ENCODE data around the gene SCAI. TPM values are rescaled to one million over a fixed set of nuclear protein-coding genes. Genes with fewer than 3 reads are reported as not detected.

The SCAI gene
- total RNA-seq, 2 donors from 2014 or later: 5.4 to 13.0 TPM

DNA sequence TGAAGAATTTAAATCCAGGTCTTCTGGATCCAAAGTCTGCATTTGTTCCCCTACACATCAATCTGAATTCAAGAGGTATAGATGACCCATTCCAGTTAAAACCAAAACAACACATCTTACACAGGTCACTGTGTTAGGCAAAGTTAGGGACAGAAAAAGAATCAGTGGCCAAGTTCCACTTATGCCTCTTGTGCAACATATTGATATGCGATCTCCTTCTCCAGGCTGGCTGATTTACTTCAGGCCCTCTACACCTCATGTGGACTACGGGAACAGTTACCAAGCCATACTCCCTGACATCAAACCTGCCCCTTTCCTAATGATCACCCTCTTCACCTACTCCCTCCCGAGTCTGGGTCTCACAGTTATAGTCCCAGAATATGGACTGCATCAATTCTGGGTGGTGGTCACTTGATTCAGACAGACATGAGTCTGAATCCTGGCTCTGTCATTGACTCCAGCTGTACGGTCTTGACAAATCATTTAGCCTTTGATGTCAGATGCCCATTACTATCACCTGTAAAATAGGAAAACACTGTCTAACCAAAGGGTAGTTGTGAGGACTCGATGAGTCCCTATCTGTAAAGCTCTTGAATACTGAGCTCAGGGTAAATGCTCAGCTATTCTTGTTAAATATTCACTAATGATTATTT is 228.4 kb downstream of the SCAI start:
- no peak for ATAC-seq
- DNase-seq (ENCODE audit: low spot score): no peak
- Mint-ChIP-seq H3K4me1 (ENCODE audit: low read depth in 2 of 2) (peaks cover 8 to 18% of the 10 kb centered on the region in 2 donors), H3K36me3 (peaks cover 16% of the 10 kb centered on the region), H3K27me3 (no peaks in the 10 kb centered on the region), H3K9me3 (no peaks in the 10 kb centered on the region), H3K27ac (no peak overlapping the region), H3K4me3 (no peak overlapping the region)

DNA sequence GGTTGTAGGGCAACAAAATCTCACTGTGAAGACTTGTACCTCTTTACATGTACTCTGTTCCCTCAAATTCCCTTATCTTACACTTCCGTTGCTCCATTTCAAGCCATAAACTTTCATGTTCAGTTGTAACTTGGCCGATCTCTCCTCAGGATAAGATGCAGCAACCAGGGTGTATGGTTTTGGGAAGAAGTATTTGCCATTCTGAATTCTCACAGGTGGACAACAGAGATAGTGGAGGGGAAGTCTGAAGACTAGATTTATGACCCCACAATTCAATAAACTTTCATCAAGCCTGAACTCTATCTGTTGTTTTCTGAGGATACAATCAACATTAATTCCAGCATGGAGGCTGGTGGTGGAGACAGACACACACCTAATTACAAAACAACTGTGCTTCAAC is 229.9 kb downstream of the SCAI start:
- H3K9me3 Mint-ChIP-seq: no peaks in the 10 kb centered on the region
- ATAC-seq (no peak), DNase-seq (ENCODE audit: low spot score) (no peak)
- peaks cover 8 to 18% of the 10 kb centered on the region in 2 donors for H3K4me1 Mint-ChIP-seq (ENCODE audit: low read depth in 2 of 2)
- H3K27me3 Mint-ChIP-seq: no peaks in the 10 kb centered on the region
- peaks cover 16% of the 10 kb centered on the region for H3K36me3 Mint-ChIP-seq
- no peak overlapping the region for H3K27ac Mint-ChIP-seq
- no peak overlapping the region for H3K4me3 Mint-ChIP-seq

DNA sequence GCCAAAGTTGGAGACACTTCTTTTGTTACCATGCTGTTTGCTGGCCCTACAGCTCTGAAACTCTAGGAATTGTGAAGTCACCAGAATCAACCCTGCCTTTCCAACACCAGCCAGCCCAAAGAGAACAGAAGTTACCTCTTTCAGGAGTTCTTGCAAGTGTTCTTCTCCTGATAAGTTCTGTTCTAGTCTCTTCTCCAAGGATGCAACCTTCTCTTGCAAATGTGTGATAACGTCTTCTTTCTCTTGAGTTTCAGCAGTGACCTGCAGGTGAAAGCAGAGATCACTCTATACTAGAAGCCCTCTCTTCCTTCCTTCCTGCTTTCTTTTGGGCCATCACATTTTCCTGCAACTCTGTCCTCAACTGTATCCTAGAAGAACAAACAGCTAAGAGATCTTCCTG is 231.6 kb downstream of the SCAI start:
- ATAC-seq: no peak
- peaks cover 16% of the 10 kb centered on the region for H3K36me3 Mint-ChIP-seq
- no peaks in the 10 kb centered on the region for H3K9me3 Mint-ChIP-seq
- H3K27me3 Mint-ChIP-seq: no peaks in the 10 kb centered on the region
- no peak overlapping the region for H3K27ac Mint-ChIP-seq
- DNase-seq (ENCODE audit: low spot score): no peak
- no peak overlapping the region for H3K4me3 Mint-ChIP-seq
- H3K4me1 Mint-ChIP-seq (ENCODE audit: low read depth in 2 of 2): peaks cover 8 to 18% of the 10 kb centered on the region in 2 donors

DNA sequence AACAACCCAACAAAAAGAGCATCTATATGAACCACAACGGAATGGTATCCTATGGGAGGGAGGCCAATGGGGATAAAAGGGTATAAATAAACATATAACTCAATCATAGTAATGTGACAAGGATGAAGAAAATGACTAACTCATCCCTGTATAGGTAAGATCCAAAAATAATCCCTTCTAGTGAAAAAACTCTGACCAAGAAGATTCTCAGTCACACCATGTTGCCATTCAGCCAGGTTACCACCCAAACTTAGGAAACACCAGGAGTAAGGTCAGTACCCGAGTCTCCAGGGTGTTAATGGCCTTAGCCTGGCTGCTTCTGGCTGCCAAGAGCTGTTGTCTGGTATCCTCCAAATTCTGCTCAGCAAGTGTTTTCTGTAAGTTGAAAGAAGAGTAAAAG is 235.2 kb downstream of the SCAI start:
- H3K27me3 Mint-ChIP-seq: no peaks in the 10 kb centered on the region
- no peak overlapping the region for H3K27ac Mint-ChIP-seq
- no peak for DNase-seq (ENCODE audit: low spot score)
- no peak overlapping the region for H3K4me3 Mint-ChIP-seq
- H3K36me3 Mint-ChIP-seq: peaks cover 12% of the 10 kb centered on the region
- no peak for ATAC-seq
- H3K9me3 Mint-ChIP-seq: no peaks in the 10 kb centered on the region
- peaks cover 0 to 6% of the 10 kb centered on the region in 2 donors for H3K4me1 Mint-ChIP-seq (ENCODE audit: low read depth in 2 of 2)

DNA sequence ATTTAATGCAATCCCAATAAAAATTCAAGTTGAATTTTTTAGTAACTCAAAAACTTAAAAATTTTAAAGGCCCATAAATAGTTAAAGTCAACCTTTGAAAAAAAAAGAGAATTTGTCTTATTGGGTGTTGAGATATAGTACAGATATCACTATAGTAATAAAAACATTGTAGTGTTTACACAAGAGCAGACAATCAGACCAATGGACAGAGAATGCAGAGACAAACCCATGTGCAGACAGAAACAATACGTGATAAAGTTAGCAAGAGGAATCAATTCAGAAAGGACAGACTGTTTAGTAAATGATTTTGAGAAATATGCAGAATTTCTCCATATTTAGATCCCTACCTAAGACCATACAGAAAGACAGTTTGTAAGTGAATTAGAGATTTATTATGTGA is 236.4 kb downstream of the SCAI start:
- no peaks in the 10 kb centered on the region for H3K27me3 Mint-ChIP-seq
- no peak overlapping the region for H3K4me3 Mint-ChIP-seq
- no peak overlapping the region for H3K27ac Mint-ChIP-seq
- no peak for DNase-seq (ENCODE audit: low spot score)
- ATAC-seq: no peak
- peaks cover 11% of the 10 kb centered on the region for H3K36me3 Mint-ChIP-seq
- H3K9me3 Mint-ChIP-seq: no peaks in the 10 kb centered on the region
- H3K4me1 Mint-ChIP-seq (ENCODE audit: low read depth in 2 of 2): peaks cover 0 to 6% of the 10 kb centered on the region in 2 donors

DNA sequence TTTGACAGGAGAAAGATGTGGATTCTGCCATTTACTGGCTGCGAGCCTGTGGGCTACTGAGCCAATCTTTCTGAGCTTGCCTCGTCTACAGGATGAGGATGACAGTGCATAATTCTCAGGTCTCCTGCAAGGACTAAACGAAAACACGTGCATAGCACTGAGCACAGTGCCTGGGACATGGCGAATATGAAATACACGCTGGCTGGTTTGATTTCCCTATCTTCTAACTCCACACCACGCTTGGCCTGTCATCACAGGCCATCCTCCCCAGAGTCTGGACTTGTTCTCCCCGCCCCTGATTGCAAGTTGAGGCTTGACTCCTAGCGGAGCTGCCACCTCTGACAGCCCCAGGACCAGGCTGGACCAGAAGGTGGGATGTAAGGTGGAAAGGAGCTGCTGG is 243.5 kb downstream of the SCAI start:
- Mint-ChIP-seq H3K36me3 (peaks cover 6% of the 10 kb centered on the region), H3K4me3 (no peak overlapping the region), H3K27me3 (no peaks in the 10 kb centered on the region), H3K9me3 (no peaks in the 10 kb centered on the region), H3K4me1 (ENCODE audit: low read depth in 2 of 2) (peaks cover 2 to 7% of the 10 kb centered on the region in 2 donors), H3K27ac (no peak overlapping the region)
- ATAC-seq (no peak), DNase-seq (ENCODE audit: low spot score) (no peak)

DNA sequence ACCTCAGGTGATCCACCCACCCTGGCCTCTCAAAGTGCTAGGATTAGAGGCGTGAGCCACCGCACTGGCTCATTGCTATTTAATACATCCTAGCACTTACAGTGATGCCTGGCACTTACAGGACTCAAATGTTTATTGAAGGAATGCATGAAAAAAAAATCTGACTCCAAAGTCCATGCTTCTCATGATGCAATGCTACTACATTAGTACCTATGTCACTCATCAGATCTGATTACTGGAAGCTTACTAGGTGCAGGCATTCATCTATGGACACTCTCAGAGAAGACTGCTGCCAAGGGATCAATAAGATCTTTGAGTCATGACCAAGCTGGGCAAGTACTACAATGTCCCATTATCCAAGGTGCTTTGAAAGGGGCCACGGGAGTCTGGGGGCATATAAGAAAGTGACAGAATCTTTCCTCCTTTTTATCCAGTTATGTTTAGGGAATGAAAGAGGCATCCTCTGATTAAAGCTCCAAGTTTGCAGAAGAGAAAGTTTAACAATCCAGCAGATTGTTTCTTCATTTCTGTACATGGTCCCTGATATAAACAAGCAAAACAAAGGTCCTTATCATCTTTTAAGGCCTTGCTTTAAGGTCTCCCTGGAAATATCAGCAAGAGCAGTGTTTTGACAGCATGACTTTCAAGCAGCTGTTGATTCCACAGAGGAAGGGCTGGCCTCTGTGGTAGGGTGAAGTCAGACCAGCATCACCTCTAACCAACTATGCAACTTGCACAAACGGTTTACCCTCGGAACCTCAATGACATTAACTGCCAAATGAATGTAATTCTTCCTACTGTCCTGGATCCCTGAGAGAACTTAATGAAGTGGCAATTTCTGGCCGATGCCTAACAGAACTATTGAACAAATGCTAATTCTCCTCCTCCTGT is 245.5 kb downstream of the SCAI start:
- no peak overlapping the region for H3K27ac Mint-ChIP-seq
- H3K4me3 Mint-ChIP-seq: no peak overlapping the region
- no peaks in the 10 kb centered on the region for H3K27me3 Mint-ChIP-seq
- no peaks in the 10 kb centered on the region for H3K9me3 Mint-ChIP-seq
- no peak for ATAC-seq
- peaks cover 17% of the 10 kb centered on the region for H3K36me3 Mint-ChIP-seq
- DNase-seq (ENCODE audit: low spot score): no peak
- H3K4me1 Mint-ChIP-seq (ENCODE audit: low read depth in 2 of 2): peaks cover 6 to 11% of the 10 kb centered on the region in 2 donors

DNA sequence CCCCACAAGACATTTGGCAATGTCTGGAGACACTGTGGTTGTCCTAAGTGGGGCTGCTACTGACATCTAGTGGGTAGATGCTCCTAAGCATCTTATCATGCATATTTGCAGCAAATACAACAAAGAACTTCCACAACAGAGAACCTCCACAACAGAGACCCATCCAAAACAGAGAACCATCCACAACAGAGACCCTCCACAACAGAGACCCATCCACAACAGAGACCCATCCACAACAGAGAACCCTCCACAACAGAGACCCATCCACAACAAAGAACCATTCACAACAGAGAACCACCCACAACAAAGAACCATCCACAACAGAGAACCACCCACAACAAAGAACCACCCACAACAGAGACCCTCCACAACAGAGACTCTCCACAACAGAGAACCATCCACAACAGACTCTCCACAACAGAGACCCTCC is 248.6 kb downstream of the SCAI start:
- H3K27ac Mint-ChIP-seq: no peak overlapping the region
- ATAC-seq: peak; percentile 67 to 71
- peaks cover 17% of the 10 kb centered on the region for H3K36me3 Mint-ChIP-seq

DNA sequence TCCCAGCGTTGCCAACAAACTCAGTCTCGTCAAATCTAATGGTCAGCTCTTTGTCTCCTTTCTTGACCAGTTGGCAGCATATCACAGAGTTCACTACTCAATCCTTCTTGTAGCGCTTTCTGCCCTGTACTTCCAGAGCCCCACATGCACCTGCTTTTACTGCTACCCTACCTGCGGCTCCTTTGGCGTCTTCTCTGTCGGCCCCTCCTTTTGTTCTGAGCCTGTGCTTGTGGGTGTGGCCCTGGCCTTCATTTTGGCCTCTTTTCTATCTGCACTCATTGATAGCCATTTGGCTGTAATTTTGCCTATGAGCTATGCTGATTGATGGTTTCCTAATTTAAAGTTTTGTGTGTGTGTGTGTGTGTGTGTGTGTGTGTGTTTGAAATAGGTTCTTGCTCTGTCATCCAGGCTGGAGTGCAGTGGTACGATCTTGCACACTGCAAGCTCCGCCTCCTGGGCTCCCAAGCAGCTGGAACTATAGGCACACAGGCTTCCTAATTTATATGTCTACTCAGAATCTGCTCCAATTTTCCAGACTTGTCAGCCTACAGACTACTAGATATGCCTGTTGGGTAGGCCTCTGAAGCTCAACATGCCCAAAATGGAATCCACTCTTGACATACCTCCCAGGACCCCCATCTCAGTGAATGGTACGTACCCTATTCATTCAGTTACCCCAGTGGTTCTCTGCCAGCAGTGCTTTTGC is 249.1 kb downstream of the SCAI start:
- ATAC-seq (no peak), DNase-seq (ENCODE audit: low spot score) (no peak)
- no peaks in the 10 kb centered on the region for H3K9me3 Mint-ChIP-seq
- H3K4me1 Mint-ChIP-seq (ENCODE audit: low read depth in 2 of 2): peaks cover 6 to 11% of the 10 kb centered on the region in 2 donors
- no peak overlapping the region for H3K4me3 Mint-ChIP-seq
- peaks cover 17% of the 10 kb centered on the region for H3K36me3 Mint-ChIP-seq
- H3K27me3 Mint-ChIP-seq: no peaks in the 10 kb centered on the region
- H3K27ac Mint-ChIP-seq: no peak overlapping the region

More for the DNA sequence above, 248.6 kb downstream of the SCAI start:
- no peak for DNase-seq (ENCODE audit: low spot score)
- no peak overlapping the region for H3K4me3 Mint-ChIP-seq
- no peaks in the 10 kb centered on the region for H3K9me3 Mint-ChIP-seq
- peaks cover 6 to 11% of the 10 kb centered on the region in 2 donors for H3K4me1 Mint-ChIP-seq (ENCODE audit: low read depth in 2 of 2)
- no peaks in the 10 kb centered on the region for H3K27me3 Mint-ChIP-seq

Other genes starting within 250 kb of the SCAI start
- 10 to 100 TPM; 22.1 to 22.6 TPM for gene GOLGA1, start 202.4 kb downstream of the SCAI start, total RNA-seq
- 10 to 100 TPM; 47.5 to 50.5 TPM for gene PPP6C, start 46.3 kb upstream of the SCAI start, total RNA-seq
- 10 to 100 TPM; 24.1 to 36.7 TPM for gene RABEPK, start 57.0 kb upstream of the SCAI start, total RNA-seq
- gene HSPA5, start 97.8 kb upstream of the SCAI start, total RNA-seq: 100 to 1,000 TPM; 319 to 344 TPM
- 10 to 100 TPM; 57.8 to 71.7 TPM for gene GAPVD1, start 118.3 kb upstream of the SCAI start, total RNA-seq